ENCODE measurements around the gene RAB17.

DNA sequence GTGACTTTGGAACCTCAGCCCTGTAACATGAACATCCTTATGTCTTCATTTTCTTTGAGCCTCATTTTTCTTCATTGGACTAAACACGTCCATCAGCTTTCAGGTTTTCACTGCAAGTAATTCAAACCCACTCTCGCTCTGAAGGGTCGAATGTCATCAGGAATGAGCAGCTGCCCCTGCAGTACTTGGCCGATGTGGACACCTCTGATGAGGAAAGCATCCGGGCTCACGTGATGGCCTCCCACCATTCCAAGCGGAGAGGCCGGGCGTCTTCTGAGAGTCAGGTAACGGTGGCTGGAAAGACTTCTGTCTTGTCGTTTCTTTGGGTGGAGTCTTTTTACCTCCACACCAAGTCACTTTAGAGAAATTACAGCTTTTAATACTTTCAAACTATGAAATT is 63.3 kb downstream of the RAB17 start:
- TF ChIP-seq CTCF (optimal IDR thresholded peaks at IDR 0.05 in 1 of 3, IDR thresholded peaks at IDR 0.05 in 1 of 3, conservative IDR thresholded peaks at IDR 0.05 in 1 of 3; ENCODE audit: extremely low read depth in 1 of 3, insufficient read depth in 2 of 3, low read length in 3 of 3): no peak
- TF ChIP-seq EZH2 (IDR thresholded peaks at IDR 0.05; ENCODE audit: low read length): no peak

Measured in keratinocyte (primary cell).